Ramos (cell line): ENCODE measurements around the gene ASTN2.

Source experiments
- in situ Hi-C: fragments of 300-500 bp; cut with MboI; formaldehyde crosslinking; loops from one replicate; pipeline ENCODE4 v1.14.3; 2022; ENCODE audit warnings: low sequenced_read_pairs; ENCODE audit not compliant: unreplicated experiment

The ASTN2 gene

DNA sequence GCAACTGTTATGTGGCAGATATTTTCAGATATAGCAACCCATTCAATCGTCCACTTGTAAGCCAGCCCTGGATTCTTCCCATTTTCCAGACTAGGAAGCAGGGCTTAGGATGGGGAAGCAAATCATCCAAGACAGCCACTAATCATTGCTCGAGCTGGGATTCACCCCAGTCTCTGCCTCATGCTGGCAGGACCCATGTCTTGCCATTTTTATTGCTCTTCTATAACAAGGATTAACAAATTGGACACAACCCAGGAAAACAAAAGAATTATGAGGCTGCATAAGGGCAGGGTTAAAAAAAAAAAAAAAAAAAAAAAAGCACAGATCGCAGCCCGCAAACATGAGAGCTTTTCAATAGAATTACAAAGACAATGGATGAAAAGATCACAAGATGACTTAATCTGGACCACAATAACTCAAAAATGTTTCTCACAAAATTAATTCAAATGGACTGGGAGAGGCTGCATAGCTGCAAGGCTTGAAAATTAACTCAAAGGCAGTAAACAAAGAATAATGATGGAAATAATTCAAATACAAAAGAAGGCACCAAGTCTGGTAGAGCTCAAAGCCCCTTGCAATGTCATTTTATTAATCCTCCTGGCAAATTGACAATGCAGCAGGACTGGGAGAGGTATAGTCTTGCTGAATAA, 40.7 kb downstream of the ASTN2 start:
- in situ Hi-C loops = no loop called here

DNA sequence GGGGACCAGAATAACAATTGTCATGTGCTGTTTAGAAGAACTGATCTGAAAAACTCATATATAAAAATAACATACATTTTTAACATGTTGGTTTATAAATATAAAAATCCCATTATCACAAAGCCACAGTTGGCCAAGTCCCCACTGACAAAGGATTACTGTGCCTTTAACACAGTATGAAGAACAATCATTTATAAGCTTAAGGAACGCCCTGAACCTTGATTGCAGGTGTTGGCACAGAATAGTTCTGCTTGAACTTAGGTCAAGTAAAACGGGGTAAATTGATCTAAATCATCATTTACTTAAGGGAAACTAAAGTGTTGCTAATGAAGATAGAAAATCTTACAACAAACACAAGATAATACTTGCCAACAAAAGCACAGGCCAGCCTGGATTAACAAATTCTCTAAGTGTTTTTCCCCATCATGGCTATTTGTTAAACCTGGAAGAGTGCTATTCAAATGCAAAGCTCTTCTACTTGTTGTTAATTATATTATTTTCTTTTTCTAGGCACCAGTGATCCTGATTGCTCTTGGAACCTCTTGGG, 46.1 kb downstream of the ASTN2 start:
- in situ Hi-C loops = no loop called here

DNA sequence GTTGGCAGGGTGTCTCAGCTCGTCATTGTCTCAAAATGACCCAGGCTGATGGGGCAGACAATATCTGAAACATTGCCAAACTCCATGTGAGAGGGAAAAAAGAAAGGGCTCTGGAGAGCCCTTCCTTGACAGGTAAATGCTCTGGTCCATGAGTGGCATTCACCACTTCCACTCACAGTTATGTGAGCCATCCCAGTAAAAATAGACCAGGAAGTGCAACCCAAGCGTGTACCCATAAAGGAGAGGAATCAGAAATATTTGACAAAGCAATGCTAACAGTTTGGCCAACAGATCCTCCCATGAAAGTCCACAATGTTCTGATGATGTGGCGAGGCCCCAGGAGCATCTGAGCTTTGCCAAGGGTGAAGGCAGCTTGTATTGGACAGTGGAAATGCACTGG, 49.4 kb downstream of the ASTN2 start:
- in situ Hi-C loops = no loop called here

DNA sequence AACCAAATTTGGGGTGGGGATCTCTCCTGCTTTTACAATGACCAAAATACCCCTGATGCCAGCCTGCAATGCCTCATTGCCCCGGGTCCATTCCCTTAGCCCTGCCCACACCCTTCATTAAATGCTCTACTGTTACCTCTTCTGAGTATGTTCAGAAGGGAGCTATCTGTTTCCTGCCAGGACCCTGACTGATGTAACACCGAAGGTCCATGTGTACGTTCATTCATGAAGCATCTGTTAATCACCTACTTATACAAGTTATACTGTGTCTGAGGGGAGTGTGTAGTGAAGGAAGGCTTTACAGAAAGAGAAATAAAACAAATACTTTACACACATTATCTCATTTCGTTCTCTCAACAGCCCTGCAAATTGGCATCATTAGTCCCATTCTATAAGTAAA, 51.9 kb downstream of the ASTN2 start:
- in situ Hi-C loops = no loop called here

DNA sequence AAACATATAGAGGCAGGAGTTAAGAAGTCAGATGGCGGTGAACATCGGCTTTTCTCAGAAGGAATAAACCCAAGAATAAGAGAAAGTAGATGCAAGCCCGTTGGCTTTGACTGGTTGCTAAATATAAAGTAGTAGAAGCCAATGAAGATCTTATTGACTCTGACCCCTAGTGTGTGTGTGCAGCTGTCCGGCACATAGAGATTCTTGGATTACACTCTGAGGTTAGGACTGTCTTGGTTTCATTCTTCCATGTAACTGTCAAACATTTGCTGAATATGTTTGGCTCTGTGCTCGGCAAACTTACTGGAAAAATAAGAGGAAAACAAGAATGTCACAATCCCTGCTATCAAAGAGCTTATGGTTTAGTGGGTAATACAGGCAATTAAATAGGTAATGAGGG, 54.9 kb downstream of the ASTN2 start:
- in situ Hi-C loops = no loop called here

DNA sequence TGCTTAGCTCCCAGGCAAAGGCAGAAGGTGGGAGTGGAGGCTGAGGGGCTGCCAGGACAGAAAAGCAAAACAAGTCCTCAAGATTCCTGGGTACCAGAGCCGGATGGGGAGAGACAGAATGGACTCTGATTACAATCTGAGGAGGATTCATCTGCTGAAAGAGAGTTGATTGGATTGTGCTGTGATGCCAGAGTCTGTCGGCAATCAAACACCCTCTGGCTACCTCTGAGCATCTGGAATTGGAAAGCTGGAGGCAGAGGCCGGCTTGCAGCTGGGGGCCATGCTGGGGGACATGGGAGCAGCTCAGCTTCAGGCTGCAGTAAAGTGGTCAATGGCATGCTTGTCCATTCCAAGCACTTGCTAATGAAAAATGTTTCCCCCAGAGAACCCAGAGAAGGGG, 59.3 kb downstream of the ASTN2 start:
- in situ Hi-C loops = no loop called here

DNA sequence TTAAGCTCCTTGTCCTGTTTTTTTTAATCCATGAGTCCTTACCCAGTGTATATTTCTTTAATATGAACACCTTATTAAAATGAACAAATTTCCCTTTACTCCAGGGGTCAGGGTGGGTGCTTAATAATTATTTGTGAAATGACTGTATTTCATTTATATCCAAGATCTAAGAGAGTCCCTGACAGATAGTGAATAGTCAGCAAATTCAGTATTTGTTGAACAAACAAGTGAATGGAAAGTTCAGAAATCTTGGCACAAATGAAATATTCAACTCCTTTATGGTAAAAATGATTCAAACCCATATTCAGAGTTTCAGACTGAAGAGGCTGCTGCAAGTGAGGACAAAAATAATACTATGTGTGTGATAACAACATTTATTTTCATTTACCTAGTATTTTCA, 59.9 kb downstream of the ASTN2 start:
- in situ Hi-C loops = no loop called here

DNA sequence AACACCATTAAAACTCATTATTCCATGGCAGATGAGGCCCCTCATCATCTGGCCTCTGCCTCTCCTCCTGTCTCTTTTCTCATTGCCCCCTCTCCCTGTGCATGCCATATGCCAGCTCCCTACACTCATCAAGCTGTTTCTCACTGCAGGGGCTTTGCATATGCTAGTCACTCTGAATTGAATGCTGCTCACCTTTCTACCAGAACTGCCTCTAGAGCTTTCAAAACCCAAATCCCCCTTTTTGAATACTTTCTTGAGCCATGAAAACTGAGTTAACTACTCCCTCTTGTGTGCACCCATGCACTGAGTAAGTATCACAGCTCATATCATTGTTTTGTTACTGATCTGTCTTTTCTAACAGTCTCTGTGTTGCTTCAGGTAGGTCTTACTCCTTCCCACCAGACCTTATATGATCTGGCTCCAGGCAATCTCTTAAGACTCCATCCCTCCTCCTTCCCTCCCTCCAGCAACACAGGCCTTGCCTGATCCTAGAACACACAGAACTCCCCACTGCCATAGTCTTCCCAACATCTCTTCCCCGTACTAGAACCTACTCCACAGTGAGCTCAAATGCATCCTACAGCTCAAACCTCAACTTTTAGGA, 60.5 kb downstream of the ASTN2 start:
- in situ Hi-C loops = no loop called here

DNA sequence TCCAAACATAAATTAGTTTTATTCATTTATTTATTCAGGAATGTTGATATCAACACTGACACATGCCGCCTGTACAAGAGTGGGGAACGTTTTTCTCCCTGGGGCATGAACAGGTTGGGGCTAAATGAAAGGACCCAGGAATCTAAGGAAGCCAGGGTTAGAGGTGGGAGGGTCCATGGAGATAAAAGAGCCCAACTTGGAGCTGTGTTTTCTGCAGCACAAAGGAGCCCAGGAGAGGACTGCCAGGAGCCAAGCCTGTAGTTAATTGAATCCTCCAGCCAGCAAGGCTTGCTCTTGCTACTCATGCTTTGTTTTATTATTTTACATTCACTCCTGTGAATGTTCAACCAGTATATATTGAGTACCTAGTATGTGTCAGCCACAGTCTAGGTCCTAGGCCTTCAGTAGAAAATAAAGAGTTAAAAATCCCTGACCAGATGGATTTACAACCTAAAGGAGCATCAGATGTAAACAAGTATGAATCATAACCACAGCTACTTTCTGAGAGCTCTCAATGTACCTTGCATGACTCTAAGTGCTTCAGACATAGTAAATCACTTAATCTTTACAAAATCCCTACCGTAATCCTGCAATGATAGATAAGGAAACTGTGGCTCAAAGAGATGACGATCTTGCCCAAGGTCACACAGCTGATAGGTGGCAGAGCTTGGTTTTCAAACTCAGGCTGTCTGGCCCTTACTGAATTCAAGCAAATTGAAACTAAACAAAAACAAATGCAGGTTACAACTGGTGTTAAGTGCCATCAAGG, 69.8 kb downstream of the ASTN2 start:
- in situ Hi-C loops = no loop called here

DNA sequence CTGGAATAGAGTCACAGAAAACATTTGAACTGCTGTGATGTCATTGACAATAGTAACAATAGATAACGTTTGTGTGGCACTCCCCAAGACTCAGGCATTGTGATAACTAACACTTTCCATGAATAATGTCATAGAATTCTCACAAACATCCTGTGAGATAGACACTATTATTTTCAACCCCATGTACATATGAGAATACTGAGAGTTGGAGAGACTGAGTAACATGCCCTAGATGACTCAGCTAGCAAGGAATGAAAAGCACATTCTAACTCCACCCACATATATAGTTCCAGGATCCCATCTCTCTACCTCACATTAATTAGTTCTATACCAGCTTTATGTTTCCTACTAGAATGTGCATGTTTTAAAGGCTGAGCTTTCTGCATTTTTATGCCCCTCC, 71.4 kb downstream of the ASTN2 start:
- in situ Hi-C loops = no loop called here

DNA sequence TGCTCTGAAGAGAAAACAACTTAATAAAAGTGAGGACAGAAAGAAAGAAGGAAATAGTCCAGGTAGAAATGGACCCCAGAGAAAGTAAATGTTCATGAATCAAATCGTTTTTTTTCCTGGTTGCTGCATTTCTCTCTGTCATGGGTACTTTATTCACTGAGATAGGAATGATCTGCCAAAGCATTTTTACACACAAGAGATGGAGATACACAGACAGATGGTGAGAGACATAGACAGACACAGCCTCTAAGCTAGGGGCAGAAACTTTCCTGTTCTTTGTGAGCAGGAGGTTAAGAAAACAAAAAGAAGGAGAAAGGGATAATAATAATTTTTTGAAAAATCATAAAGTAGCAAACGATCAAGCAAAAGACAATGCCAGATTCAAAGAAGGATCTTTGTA, 73.7 kb downstream of the ASTN2 start:
- in situ Hi-C loops = no loop called here

DNA sequence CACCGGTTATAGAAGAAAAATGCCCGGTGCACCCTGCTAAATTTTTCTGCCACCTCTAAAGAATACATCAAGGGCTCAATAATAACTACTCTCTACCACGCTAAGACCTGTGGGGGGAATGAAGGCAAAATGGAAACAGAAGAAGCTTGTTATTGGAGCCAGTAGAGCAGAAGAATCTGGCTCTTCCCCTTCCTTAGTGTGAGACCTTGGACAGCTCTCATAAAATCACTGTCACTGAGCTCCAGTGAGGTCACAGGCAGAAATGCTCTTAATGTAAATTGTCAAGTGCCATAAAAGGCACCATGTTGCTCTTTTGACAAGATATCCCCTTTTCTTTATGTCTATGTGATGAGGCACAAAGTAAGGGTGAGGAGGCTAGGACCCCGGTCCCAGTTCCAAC, 74.4 kb downstream of the ASTN2 start:
- in situ Hi-C loops = no loop called here

DNA sequence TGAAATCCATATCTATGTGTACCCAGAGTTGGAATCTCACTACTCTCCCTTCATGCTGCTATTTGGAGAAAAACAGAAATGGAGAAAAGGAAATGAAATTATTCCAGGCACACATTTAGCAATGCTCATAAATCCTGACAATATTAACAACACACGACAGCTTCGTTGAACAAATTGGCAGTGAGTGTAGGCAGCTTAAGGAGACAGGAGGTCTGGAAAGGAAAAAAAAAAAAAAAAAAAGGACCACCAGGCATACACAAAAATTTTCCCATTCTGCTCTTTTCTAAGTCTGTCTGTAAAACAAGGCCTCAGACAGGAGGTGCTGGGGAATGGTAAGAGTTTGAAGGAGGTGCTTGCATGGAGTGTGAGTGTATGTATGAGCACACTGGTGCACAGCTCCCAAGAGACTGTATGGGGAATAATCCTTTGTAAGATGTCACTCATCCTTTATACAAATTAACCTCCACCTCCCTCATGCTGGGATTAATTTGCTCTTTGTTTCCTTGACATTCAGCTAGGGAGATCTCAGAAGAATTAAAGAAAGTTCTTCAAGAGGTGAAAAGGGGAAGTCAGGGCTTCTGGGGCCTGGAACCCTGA, 78.9 kb downstream of the ASTN2 start:
- in situ Hi-C loops = no loop called here

DNA sequence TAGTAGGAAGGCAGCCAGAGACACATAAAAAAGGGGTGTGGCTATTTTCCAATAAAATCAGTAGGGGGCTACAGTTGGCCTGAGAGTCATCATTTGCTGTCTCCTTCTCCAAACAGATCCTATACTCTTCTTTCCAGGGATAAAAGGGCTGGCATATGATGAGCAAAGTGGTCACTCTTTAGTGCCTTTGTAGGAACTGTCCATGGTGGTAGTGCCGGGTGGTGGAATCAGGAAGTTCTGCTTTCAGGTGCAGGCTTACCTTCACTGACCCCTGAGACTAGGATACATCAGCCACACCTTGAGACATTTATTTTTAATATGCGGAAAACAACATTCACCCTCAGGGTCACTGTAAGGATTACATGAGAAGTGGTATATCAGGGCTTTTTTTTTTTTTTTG, 80.8 kb downstream of the ASTN2 start:
- in situ Hi-C loops = no loop called here

DNA sequence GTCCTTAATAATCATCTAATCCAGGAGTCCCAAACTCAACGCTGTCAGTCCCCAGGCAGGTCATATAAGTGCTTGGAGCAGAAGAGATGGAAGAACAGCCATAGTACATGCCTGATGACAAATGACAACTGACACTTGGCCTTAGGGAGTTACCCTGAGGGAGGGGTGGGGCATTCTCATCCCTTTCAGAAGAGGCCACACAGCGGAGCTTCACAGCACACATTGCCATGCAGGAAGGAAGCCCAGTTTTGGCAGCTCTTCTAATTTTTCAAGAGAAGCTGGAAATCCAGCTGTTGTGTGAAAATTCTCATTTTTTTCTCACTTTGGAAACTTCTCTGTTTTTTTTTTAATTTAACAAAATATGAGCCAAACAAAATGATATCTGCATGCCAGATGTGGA, 89.0 kb downstream of the ASTN2 start:
- in situ Hi-C loops = no loop called here

DNA sequence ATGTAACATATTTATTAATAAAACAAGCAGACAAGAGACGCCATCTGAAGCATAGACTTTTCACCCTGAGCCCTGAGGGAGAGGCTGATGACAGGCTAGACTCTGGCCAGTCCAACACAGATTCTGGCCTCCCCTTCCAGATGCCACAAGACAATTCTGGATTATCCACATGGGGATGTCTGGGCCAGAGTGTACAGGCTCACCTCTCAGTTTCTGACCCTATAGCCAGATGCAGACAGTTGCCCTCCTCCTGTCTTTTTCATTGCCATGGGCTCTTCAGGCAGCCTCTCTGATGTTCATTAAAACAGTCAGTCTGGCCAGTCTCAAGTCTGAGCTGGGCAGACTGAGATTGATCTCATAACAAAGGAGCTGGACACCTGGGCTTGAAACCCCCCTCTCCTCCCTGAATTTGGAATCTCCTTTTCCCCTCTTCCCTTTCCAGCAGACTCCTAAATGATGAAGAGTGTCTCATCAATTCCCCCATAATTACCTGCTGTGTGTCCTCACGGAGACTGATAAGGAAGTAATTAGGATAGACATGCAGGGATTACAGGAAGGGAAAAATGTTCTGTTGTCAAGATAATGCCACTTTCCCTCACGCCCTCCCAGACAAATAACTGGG, 89.6 kb downstream of the ASTN2 start:
- in situ Hi-C loops = no loop called here

DNA sequence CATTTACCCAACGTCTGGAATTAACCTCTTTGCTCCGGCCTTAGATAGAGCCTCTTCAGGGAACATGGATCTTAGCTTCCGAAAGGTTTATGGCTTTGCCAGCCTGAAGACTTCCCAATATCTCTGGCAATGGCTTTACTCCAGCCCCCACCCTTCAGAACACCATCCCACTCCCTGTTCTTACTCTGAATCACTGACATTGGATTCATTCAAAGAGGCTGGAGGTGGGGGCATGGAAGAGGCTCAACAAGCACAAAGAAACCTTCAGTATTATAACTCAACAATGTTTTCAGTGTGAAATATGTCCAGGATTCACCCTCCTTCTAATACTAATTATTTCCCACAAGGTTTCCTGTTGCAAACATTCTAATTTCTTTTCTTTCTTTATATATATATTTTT, 91.5 kb downstream of the ASTN2 start:
- in situ Hi-C loops = no loop called here

DNA sequence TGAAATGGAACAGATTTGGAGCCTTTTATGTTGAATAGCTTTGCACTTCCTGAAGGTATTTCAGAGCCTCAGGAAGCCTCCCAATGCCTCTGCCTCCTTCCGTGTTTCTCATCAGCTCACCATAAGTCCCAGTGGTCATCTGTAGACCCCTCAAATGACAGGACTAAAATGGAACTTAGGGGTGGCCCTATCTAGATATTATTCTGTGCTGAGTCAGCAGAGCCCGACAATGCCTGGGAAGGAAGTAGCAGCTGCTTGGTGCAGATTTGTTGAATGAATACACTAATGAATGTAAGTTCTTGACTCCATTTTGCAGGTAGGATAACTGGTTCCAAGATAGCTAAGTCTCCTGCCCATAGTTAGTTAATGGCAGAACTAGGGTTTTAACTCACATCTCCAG, 97.7 kb downstream of the ASTN2 start:
- in situ Hi-C loops = no loop called here

DNA sequence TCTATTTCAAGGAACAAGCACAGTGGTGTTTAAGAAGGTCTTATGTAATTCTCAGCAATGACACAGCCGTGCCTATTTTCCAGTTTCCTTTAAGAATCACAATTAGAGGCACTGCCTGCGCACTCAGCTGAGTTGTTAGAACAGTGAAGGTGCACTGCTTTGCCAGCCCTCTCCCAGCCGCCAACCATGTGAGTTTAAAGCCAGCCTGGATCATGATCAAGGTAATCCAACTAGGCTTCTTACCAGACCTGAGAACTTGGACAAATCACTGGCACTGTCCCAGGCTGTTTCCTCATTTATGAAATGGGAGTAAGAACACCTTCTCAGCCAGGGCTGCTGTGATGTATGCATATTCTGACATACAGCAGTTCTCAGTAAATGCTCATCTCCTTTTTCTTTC, 99.6 kb downstream of the ASTN2 start:
- in situ Hi-C loops = no loop called here

DNA sequence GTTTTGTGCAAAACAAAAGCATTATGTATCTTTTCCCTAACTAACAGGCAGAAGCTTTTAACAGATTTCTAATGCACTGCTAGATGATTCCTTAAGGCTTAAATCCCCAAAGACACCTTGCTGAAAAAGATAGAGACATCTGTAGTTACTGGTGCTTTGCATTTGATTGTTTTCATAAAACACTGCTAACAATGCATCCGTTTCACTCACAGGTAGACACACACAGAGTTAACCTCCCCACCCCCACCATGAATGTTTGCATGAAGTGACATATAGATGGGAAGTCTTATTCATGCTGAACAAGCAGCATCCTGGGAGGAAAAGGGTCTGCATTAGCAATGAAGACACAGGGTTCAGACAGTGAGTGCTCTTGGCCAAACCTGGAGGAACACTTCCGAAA, 100.9 kb downstream of the ASTN2 start:
- in situ Hi-C loops = no loop called here

DNA sequence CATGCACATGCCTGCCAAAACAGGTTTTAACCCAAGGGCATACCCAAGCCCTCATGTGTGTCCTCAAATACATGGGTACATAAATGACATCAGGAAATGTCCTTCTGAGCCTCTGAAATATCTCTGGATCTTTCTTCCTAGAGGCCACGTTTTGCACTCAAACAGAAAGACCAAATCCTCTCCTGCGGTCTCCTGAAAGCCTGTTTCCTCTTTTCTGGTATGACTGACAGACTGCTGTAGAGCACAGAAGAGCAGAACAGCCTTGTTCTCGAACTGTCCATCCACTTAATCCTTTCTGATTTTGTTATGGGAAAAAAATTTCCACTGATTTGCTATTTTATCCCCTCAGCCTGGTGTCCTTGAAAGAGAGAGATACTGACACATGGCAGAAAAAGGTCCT, 107.2 kb downstream of the ASTN2 start:
- in situ Hi-C loops = no loop called here
